Activated CD4-positive, alpha-beta T cell treated with anti-CD3 and anti-CD28 coated beads, Interleukin-2, amount 10 ng/mL, durations not matched to agents 24 days and 14 days (primary cell): Measurements from ENCODE around the gene CUEDC1. TPM values are rescaled to one million over a fixed set of nuclear protein-coding genes. Genes with fewer than 3 reads are reported as not detected.
"Not testable (repeated sequence)": the region's sequence is repeated elsewhere in the genome, so short reads cannot be mapped to it uniquely, and the experiment has no call there.

Experiments used
- DNase-seq: peaks from one replicate; pipeline ENCODE4 v3.0.0; 2022
- H3K27ac Mint-ChIP-seq: one replicate; pipeline ENCODE4 v1.8.0; 2022; ENCODE audit warnings: mild to moderate bottlenecking, mixed read lengths
- H3K27me3 Mint-ChIP-seq: one replicate; pipeline ENCODE4 v1.8.0; 2022; ENCODE audit warnings: mixed read lengths
- H3K36me3 Mint-ChIP-seq: one replicate; pipeline ENCODE4 v1.8.0; 2022; ENCODE audit warnings: low read depth, mild to moderate bottlenecking, mixed read lengths
- H3K4me1 Mint-ChIP-seq: one replicate; pipeline ENCODE4 v1.8.0; 2021; ENCODE audit warnings: mixed read lengths
- H3K4me3 Mint-ChIP-seq: one replicate; pipeline ENCODE4 v1.8.0; 2022; ENCODE audit warnings: mild to moderate bottlenecking, moderate library complexity, mixed read lengths
- H3K9me3 Mint-ChIP-seq: one replicate; pipeline ENCODE4 v1.8.0; 2021; ENCODE audit warnings: mixed read lengths
- intact Hi-C: fragments of 100-400 bp; cut with micrococcal nuclease; formaldehyde crosslinking; loops from one replicate; pipeline ENCODE4 v1.15.1; 2023
- total RNA-seq: library from RNA; stranded (reverse); gene quantifications from 2 replicates; pipeline ENCODE4 v1.2.3, GENCODE V29; 2022

The CUEDC1 gene
- total RNA-seq, 1 donor from 2014 or later = 0.58 TPM

DNA sequence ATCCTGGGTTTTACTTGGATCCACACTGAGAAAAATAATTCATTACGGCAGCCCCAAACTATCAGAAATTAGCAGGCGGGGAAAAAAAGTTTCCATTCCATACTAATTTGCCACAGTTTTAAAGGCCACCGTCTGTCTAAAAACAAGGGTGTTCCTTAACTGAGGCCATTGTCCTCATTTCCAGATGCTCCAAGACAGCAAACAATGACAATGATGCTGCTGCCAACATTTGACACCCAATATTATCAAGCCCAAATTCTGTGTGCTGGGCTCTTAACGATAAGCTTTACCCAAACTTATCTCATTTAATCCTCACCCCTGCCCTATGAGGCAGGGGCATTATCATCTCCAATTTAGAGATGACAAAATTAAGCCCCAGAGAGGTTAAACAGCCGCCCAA lies 26.3 kb downstream of the CUEDC1 start:
- peaks cover 13% of the 10 kb centered on the region for H3K27me3 Mint-ChIP-seq
- H3K36me3 Mint-ChIP-seq = no peaks in the 10 kb centered on the region
- DNase-seq = no peak
- H3K4me3 Mint-ChIP-seq = no peak overlapping the region
- intact Hi-C loops = no loop called here
- peaks cover 4% of the 10 kb centered on the region for H3K4me1 Mint-ChIP-seq
- H3K27ac Mint-ChIP-seq = no peak overlapping the region
- H3K9me3 Mint-ChIP-seq = no peaks in the 10 kb centered on the region

- peaks cover 16% of the 10 kb centered on the region for H3K27me3 Mint-ChIP-seq
- H3K27ac Mint-ChIP-seq = no peak overlapping the region
- peaks cover 4% of the 10 kb centered on the region for H3K4me1 Mint-ChIP-seq
- no peak for DNase-seq
- H3K9me3 Mint-ChIP-seq = no peaks in the 10 kb centered on the region
- intact Hi-C loops = no loop called here
- H3K4me3 Mint-ChIP-seq = no peak overlapping the region
- no peaks in the 10 kb centered on the region for H3K36me3 Mint-ChIP-seq
Measured at GRCh38 chr17:57927048-57927723, 28.0 kb downstream of the CUEDC1 start.

DNA sequence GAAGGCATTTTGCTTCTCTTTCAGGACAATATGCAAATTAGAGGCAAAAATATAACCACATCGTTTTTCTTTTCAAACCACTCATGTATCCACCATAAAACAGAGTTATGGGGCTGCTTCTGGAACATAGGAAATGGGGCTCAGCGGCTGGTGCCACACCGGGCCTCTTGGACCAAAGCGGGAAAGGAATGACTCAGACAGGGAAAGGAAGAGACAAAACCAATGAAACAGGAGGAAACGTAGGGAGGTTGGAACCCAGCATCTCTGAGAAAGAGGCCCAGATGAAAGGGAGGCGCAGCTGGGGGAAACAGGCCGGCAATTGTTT lies 28.5 kb downstream of the CUEDC1 start:
- H3K36me3 Mint-ChIP-seq = no peaks in the 10 kb centered on the region
- intact Hi-C loops = no loop called here
- no peak overlapping the region for H3K4me3 Mint-ChIP-seq
- no peak overlapping the region for H3K27ac Mint-ChIP-seq
- DNase-seq = no peak
- no peaks in the 10 kb centered on the region for H3K9me3 Mint-ChIP-seq
- peaks cover 4% of the 10 kb centered on the region for H3K4me1 Mint-ChIP-seq
- peaks cover 20% of the 10 kb centered on the region for H3K27me3 Mint-ChIP-seq

- intact Hi-C loops = no loop called here
- H3K9me3 Mint-ChIP-seq = no peaks in the 10 kb centered on the region
- no peak for DNase-seq
- H3K27me3 Mint-ChIP-seq = peaks cover 25% of the 10 kb centered on the region
- H3K27ac Mint-ChIP-seq = no peak overlapping the region
- H3K36me3 Mint-ChIP-seq = no peaks in the 10 kb centered on the region
- peaks cover 4% of the 10 kb centered on the region for H3K4me1 Mint-ChIP-seq
- no peak overlapping the region for H3K4me3 Mint-ChIP-seq
Measured at GRCh38 chr17:57925361-57925990, 29.7 kb downstream of the CUEDC1 start.

GRCh38 chr17:57924677-57925076 lies 30.5 kb downstream of the CUEDC1 start:
- intact Hi-C loops = no loop called here
- Mint-ChIP-seq H3K27ac (no peak overlapping the region), H3K9me3 (no peaks in the 10 kb centered on the region)

DNA sequence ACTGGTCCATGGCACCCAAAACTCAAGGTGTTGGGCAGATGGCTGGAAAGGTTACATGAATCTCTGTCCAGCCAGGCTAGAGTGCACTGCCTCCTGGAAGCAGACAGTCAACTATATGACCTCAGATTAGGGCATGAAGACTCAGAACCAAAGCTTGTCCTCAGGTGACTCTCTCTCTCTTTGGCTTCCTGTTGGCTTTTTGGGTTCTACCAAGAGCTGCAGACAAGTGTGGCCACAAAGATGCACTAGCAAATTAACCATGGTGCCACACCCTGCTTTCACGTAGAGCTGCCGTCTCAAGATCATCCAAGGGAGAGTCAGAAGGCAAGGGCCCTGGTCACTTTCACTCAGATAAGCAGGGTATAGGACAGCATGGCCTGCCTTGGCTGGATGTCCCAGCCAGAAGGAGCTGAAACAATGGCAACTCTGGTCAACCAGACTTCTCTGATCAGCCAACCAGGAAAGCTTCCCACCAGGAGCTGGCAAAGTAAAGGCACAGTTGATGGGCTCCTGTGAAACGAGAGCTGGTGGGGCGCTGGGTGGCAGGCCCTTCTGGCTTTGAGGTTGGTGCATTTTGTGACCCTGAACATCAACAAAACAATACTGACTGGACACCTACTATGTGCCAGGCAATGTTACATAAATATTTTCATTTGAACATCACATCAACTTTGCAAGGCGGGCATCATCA lies 31.9 kb downstream of the CUEDC1 start:
- no peaks in the 10 kb centered on the region for H3K9me3 Mint-ChIP-seq
- H3K4me1 Mint-ChIP-seq = peaks cover 4% of the 10 kb centered on the region
- H3K4me3 Mint-ChIP-seq = no peak overlapping the region
- no peak for DNase-seq
- intact Hi-C loops = no loop called here
- H3K36me3 Mint-ChIP-seq = no peaks in the 10 kb centered on the region
- H3K27ac Mint-ChIP-seq = no peak overlapping the region
- peaks cover 21% of the 10 kb centered on the region for H3K27me3 Mint-ChIP-seq

More at GRCh38 chr17:57924677-57925076, 30.5 kb downstream of the CUEDC1 start:
- peaks cover 4% of the 10 kb centered on the region for H3K4me1 Mint-ChIP-seq
- DNase-seq = no peak
- no peak overlapping the region for H3K4me3 Mint-ChIP-seq
- peaks cover 22% of the 10 kb centered on the region for H3K27me3 Mint-ChIP-seq
- no peaks in the 10 kb centered on the region for H3K36me3 Mint-ChIP-seq

DNA sequence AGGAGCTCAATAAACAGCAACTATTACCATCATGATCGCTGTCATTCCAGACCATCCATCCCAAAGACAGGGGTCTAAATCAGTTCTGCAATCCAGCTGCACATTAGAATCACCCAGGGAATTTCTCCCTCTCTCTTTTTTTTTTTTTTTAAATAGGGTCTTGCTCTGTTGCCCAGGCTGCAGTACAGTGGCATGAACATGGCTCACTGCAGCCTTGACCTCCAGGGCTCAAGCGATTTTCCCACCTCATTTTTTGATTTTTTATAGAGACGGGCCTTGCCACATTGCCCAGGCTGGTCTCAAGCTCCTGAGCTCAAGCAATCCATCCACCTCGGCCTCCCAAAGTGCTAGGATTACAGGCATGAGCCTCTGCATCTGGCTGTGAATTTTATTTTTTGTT lies 32.5 kb downstream of the CUEDC1 start:
- intact Hi-C loops, H3K9me3 Mint-ChIP-seq, DNase-seq, H3K27ac Mint-ChIP-seq, H3K36me3 Mint-ChIP-seq, H3K4me1 Mint-ChIP-seq, H3K4me3 Mint-ChIP-seq: not testable (repeated sequence)
- H3K27me3 Mint-ChIP-seq = peaks cover 21% of the 10 kb centered on the region

GRCh38 chr17:57920916-57921703 lies 34.1 kb downstream of the CUEDC1 start:
- Mint-ChIP-seq H3K4me3 (no peak overlapping the region), H3K27ac (no peak overlapping the region), H3K9me3 (no peaks in the 10 kb centered on the region), H3K36me3 (no peaks in the 10 kb centered on the region), H3K27me3 (peaks cover 18% of the 10 kb centered on the region), H3K4me1 (peaks cover 4% of the 10 kb centered on the region)
- DNase-seq = no peak
- intact Hi-C loops = no loop called here

- Mint-ChIP-seq H3K36me3 (no peaks in the 10 kb centered on the region), H3K4me1 (peaks cover 3% of the 10 kb centered on the region), H3K9me3 (no peaks in the 10 kb centered on the region), H3K27me3 (peaks cover 18% of the 10 kb centered on the region), H3K4me3 (no peak overlapping the region), H3K27ac (no peak overlapping the region)
- no peak for DNase-seq
- intact Hi-C loops = no loop called here
Measured at GRCh38 chr17:57919918-57920317, 35.3 kb downstream of the CUEDC1 start.

DNA sequence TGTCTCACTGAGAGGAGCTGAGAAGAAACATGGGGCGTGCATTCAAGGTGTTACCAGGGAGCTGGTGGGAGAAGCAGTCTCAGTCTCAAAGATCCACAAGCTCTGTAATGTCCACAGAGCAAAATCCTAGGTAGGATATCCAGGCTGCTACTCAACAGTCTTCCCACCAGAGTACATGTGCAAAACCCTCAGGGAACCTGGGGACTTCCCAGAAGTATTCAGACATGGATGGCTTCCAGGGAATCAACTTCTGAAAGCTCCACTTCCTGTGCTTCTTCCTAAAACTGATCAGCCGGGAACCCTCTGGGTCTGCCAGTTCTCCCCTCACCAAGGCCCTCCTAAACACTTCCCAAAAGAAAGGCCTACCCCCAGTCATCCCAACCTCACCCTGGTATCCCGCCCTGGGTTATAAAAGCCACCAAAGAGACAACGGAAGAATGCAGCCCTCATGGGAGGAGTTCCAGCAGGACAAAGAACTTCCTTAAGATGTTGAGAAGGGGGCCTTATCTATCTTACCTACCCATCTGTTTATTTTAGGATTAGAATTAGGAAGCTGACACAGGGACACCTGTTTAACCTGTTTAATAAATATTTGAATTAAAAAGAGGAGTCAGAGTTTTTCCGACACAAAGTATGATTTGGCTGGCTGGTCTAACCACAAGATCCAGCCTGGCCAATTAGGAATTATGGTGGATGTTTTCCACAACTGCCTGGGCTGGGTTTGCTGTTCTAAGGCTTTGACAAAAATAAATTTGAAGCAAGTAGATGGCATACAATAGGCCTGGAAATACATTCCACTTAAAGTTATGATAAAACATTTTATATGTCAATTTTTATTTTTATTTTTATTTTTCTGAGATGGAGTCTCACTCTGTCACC lies 37.0 kb downstream of the CUEDC1 start:
- DNase-seq = no peak
- peaks cover 20% of the 10 kb centered on the region for H3K27me3 Mint-ChIP-seq
- intact Hi-C loops = no loop called here
- no peak overlapping the region for H3K4me3 Mint-ChIP-seq
- no peaks in the 10 kb centered on the region for H3K4me1 Mint-ChIP-seq
- H3K27ac Mint-ChIP-seq = no peak overlapping the region
- no peaks in the 10 kb centered on the region for H3K36me3 Mint-ChIP-seq
- H3K9me3 Mint-ChIP-seq = no peaks in the 10 kb centered on the region

DNA sequence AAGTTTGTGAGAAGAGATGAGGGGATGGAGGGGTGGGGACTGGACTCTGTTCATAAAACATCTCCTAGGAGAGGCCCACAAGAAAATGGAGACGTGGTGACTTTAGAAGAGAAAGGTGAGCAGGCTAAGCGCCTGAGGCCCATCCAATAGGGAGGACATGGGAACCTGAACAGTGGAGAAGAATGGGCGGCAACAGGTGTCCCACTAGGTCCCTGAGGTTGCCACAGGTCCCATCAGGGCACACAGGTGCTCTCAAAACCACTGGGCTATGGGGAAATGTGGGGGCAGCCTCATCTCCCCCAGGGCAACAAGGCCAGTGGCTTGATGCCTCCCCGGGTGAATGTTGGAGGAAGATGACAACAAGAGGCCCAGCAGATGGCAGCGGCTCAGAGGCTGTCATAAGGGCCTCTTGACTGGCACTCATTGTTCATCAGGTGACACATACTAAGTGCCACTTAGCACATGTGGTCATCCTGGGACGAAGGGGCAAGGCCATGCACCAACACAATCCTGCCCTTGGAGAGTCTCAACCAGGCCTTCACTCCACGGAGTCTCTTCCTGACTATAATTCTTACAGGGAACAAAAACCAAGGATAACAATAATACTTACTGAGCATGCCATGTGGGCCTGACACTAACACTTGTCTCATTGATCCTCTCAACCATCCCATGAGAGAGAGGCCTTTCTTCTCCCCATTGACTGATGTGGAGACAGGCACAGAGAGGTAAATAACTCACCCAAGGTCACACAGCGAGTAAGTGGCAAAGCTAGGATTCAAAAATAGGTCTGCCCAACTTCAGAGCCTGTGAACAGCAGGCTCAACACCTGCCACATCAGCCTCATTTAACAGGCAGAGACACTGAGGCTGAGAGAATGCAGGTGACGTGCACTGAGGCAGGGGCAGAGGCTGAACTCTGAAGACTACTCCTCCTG lies 38.0 kb downstream of the CUEDC1 start:
- DNase-seq = no peak
- Mint-ChIP-seq H3K36me3 (no peaks in the 10 kb centered on the region), H3K27ac (no peak overlapping the region), H3K27me3 (peaks cover 15% of the 10 kb centered on the region), H3K9me3 (no peaks in the 10 kb centered on the region), H3K4me1 (no peaks in the 10 kb centered on the region), H3K4me3 (no peak overlapping the region)
- intact Hi-C loops = no loop called here

DNA sequence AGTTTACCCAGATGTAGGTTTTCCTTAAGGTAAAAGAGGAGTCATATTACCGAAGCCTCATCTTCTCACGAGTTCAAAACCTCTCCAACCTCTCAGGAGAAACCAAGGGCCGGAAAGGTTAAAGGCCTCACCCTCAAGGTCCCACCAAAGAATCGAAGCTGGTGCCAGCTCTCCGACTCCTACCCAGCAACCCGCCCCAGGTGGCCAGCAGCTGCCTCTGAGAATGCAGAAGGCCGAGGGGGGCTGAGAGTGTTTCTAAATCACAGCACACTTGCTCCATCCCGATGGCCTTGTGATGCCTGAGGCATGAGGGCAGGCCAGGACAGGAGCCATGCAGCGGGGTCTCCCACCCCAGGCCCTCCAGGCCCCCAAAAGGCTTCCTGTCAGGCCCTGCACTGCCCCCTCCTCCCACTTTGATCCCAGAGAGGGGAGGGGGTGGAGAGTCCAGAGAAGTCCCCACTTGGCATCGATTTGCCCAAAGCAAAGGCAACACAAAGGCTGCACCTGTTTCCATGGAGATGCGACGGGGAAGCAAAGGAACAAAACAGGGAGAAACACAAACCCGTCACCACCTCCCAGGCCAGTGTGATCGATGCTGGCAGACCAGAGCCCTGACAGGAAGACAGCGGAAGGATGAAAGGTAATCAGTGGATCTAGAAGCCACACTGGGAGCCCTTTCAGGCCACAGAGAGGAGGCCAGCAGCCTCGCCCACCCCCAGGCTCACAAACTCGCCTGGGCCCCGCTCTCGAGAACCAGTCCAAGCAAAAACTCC lies 39.0 kb downstream of the CUEDC1 start:
- no peak overlapping the region for H3K27ac Mint-ChIP-seq
- no peak overlapping the region for H3K4me3 Mint-ChIP-seq
- H3K4me1 Mint-ChIP-seq = no peaks in the 10 kb centered on the region
- no peaks in the 10 kb centered on the region for H3K36me3 Mint-ChIP-seq
- no peak for DNase-seq
- H3K27me3 Mint-ChIP-seq = peaks cover 9% of the 10 kb centered on the region
- intact Hi-C loops = no loop called here
- no peaks in the 10 kb centered on the region for H3K9me3 Mint-ChIP-seq
